HG03175 (cell line): Measurements from ENCODE around the gene CACNB4.
A peak's percentile ranks its signal among the peaks of the same experiment; 100 is the strongest.

Experiments used
- ATAC-seq: cut with Tn5 transposase; IDR thresholded peaks from one replicate; pipeline ENCODE4 v1.9.1; 2021; ENCODE audit warnings: mild to moderate bottlenecking, moderate library complexity; ENCODE audit not compliant: unreplicated experiment

The CACNB4 gene

DNA sequence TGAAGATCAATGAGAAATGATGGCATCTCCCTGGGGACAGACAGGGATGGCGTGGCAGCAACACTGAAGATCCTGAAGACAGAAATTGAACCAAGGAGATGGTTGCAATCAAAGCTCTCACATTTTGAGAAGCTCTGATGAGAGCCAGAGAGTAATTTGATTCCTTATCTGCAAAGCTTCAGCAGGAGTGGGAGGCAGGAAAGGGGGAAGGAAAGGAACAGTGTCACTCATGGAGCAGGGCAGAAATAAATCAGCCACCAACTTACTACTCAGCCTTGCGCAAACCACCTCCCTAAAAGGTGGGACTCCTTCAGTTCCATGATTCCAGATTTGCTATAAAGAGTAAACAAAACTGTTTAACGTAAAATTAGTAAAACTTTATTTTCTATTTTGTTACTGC, 119.2 kb downstream of the CACNB4 start:
- ATAC-seq = no peak

DNA sequence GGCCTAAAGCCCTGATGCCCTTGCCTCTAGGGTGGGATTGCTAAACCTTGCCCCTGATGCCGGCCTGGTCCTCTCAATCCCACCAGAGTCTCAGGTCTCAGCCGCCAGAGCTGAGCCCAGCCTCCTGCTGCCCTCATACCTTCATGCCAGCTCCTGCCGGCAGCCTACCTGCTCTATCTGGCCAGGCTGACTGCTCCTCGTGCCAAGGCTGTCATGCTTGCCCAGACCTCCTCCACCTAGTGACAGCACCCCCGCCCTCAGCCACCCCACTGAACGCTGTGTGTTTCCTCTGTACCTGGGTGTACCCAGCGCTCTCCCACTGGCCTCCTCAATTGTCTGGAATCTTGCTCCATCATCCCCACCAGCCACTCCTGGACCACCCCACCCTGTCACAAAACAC, 120.1 kb downstream of the CACNB4 start:
- no peak for ATAC-seq

DNA sequence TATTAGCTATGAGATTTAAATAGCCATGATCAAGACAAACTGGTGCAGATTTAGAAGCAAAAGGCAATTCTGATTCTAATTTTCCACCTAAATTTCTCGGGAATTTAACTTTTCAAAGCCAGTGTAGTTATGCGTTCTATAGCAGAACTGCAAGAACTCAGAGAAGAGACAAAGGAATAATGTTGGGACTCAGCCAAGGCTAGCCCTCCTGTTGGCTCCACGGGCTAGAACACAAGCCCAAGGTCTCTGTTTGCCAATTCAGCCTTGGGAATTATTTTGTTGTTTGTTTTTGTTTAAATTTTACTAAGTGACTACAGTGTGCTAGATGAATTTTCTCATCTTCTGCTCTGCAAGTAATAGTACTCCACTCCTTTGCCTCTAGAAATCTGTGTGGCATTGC, 121.2 kb downstream of the CACNB4 start:
- no peak for ATAC-seq

DNA sequence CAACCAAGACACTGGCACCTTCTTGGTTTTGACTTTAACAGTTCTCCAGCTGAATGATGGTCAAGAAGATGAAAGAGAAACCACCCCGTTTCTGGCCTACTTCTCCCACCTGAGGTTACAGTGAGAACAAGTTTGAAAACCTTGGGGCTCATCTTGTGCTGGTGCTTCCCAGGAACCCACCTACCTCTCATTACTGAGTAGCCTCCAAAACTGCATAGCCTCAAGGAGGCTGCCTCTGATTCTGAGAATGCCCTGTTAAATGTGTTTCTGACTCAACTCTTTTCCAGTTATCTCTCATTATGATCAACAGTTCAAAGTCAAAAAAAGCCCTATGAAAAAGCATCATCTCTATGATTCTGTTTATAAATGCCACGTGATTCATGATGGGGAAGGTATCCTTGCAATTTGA, 121.9 kb downstream of the CACNB4 start:
- peak; percentile 74 for ATAC-seq

DNA sequence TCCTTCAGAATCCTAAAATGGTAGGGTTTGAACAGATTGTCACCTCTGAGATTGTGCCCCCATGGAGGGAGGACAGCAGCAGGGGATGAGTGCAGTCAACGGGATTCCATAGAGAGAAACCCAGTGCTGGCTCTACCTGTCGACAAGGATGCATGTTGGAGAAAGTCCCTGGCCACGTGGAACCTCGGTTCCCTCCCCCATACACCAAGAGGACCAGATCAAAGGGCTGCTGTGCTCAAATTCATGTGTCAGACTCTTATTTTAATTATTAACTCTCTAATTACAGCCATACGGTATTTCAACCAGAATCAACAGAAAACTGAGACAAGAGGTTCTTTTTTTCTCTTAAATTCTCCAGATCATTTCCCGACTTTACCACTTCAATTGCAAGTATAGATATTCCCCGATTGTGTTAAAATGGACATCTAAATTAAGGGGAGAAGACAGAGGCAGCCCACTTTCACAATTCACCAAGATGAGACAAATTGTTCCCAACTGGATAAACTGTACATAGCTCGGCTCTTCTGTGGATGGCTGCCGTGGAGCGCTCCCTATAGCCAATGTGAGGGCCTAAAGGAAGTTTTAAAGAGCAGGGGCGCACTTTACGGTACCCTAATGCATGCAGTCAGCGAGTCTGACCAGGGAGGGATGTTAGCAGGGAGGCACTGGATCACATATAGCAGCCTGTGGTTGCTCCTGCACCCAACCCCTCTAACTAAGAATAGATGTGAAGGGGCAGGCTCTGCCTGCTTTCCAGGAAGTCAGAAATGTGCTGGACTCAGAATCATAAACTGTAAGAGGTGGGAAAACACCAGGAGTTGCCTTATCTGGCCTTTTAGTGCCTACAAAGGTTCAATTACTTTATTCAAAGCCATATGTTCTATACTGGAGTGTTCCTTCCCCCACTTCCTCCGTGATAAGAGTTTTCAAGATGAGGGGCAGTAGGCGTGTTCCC, 123.1 kb downstream of the CACNB4 start:
- no peak for ATAC-seq

DNA sequence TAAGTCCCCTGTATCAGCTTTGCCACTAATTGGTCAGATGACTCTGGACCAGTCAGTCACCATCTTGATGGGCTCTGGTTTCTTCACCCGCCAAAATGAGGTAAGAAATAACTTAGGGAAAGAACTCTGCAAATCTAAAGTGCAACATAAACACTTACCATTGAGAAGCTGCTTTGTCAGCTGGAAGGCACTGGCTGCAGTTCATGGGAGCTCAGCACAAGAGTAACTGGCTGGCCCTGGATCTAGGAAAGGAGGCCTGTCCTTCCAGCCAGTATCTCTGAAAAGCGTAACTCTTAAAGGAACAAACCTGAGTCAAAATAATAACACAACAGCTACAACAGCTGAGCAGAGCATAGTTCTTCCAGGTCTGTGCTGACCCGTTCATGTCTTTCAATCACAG, 123.9 kb downstream of the CACNB4 start:
- ATAC-seq = no peak

DNA sequence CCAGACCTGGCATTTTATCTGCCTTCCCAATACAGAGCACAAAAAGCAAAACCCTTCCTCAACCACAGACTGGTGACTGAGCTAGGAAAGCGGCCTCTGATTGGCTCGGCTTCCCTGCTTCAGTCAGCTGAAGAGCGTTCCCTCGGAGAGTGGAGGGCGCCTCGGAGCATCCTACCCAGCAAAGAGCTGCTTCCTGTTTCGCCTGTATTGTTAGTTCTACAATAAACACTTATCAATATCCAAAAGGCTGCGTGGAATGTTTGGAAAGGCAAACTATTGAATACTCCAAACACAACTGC, 125.0 kb downstream of the CACNB4 start:
- ATAC-seq = no peak

DNA sequence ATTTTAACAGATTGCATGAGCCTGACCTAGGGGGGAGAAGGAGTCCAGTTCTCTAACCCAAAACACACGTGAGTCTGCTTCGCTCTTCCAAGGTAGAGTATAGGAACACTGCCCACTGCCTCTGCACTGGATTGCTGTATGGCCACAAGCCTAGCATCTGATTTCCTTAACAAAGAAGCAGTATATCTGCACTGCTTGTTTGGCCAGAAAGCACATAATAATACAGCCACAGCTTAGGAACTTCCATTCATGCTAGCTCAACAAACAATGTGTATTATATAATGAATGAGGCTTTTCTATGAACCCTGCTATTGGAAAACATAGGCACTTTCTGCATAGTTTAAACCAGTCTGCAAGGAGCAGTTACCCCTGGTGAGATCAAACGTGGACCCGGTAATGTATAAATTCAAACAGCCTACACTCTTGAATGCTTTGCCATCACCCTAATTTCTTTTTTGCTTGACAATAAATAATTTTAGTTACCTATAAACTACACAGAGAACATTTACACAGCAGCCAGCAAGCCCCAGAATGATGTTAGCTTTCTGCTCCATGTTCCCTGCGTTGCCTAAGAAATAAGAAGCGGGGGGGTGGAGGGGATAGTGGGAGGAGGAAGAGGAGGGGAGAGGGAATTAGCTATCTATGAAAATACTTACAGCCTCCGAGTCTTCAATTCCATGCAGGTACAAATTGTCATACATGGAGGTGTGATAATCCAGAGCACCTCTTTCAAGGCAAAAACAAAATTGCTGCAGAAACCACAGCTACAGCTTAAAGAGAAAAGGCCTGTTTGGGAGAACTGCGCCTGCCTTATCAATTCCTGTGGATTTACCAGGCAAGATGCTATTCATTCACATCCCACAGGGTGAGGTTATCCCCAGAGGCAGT, 125.6 kb downstream of the CACNB4 start:
- ATAC-seq = no peak

DNA sequence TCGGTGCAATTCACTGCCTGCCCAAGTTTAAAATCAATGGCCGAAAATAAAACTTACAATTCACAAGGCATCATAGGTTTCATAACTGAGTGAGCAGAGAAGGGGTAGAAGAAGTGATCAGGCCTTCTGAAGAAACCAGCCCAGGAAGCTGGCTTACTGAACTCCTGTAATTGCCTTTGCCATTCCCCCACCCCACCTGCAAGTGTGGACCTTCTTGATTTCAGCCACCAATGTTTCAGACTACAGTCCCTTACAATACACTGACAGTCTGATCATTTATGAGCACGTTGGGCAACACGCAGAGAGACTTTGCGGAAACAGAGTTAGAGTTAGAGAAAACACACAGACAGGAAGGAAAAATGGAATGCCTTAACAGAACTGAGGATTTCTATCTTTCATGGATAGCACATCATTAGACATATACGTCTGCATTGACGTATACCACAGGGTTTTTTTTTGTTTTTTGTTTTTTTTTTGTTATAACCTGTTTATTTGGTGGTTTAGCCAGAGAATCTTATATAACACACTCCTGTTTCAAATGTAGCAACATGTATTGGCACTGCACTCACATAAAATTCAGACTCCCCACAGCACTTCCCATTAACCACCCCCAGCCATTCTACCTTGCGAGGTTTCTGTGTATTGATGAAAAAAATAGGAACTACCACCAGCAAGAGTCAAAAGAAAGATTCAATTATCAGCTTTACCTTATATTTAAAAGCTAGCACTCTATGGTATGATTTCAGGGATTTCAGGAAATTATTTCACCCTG, 126.4 kb downstream of the CACNB4 start:
- ATAC-seq = no peak

DNA sequence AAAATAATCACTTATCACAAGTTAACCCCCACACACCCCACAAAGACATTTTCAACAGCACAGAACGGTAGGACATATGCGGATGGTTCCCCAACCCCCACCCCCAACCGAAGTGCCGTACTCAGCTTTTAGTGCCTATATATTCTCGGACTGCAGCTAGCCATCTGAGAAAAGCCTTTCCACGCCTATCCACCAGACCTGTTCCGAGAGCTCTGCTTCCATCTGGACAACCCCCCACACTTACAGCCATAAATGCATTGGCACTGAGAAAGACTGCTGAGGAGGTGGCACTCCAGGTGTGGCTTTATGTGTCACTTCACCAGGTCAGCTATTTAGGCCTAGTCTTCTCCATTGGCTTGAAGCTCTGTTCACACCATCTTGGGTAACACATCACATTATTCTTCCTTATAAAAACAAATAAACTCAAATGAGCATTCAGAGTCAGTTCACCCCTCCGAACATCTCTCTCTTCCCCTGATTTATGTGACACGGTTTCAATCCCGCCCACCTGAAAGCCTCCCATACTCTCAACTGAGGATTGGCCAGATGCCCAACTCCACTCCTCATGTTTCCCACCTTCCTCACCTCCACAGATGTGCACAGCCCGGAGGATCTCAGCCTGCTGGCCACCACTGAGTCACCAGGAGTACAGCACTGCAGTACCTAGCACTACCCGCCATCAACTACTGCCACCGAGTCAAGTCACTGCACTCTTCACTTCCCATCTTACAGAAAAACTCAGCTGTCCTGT, 127.4 kb downstream of the CACNB4 start:
- ATAC-seq = no peak

DNA sequence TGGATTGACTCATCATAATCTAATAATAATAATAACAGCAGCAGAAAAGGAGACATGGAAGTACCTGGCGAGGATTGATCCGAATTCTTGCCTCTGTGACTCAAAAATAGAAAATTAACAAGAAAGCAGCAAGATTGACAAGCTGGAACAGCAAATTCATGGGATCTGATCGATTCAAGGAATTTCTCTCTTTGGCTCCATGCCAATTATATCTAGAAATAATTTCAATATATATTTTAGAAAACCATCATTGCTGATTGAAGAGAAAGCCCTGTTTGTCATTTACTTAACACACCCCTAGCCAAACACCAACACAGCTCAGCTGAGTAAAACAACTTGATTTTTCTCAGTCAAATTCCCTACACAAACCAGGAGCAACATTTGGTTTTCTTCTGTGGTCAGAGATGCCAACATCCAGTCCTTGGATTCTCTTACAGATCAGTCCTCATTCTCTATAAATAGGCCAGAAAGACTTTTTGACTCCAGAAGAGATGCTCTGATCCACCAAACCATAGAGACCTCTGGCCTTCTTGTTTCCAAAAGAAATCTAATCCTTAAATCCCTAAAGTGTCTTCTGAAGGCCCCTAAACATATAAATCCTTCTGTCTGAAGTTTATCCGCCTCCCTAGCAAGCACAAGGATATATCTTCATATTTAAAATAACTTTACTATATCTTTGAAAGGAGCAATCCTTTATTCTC, 129.9 kb downstream of the CACNB4 start:
- ATAC-seq = no peak

DNA sequence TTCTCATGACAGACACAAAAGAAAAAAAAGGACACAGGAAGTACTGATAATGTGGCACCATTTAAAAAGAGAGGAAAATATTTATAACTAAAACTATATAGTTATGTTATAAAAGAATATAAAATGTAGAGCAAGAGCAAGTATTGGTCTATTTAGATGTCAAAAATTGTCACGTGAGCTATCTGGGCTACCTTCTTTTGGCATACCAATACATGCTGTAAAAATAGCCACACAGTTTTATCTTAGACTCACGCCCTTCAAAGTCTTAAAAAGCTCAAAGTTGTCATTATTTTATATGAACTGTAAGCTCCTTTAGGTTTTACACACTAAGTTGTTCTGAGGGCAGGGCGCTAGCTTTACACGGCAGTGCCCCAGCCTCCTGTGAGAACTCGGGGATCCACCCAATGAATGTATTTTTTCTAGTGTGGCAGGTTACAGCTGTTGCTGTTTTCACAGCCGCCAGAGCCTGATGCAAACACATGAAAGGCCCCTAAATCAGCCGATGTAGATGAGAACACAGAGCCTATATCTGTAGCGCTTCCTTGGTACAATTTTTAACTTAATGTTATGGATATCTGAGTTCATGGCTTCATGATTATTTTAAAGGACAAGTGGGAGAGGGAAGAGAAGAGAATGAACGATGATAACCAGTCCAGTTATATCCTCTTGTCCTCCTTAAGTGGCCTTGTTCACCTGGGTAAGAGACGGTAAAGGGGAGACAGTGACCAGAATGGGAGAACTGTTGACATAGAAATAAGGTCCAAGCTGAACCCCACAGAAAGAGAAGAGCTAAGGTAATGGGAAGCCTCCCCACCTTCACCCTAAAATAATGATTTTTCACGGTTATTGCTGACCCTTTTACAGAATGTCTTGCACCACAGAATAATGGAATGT, 130.8 kb downstream of the CACNB4 start:
- no peak for ATAC-seq

DNA sequence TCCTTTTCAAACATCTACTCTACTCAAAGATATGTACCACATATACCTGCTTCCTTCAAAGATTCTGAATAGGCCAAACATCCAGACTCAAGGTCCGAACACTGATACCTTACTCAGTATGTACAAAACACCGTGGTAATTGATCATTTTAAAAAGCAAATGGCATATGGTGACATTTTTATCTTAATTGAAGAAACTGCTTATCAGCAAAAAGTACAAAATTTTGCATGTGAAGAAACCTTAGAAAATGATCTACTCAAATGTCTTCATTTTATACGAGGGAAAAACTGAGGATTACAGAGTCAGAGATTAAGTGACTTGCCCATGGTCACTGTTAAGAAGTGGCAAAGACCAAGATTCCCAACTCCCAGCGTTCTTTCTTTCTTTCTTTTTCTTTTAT, 133.0 kb downstream of the CACNB4 start:
- ATAC-seq = no peak

DNA sequence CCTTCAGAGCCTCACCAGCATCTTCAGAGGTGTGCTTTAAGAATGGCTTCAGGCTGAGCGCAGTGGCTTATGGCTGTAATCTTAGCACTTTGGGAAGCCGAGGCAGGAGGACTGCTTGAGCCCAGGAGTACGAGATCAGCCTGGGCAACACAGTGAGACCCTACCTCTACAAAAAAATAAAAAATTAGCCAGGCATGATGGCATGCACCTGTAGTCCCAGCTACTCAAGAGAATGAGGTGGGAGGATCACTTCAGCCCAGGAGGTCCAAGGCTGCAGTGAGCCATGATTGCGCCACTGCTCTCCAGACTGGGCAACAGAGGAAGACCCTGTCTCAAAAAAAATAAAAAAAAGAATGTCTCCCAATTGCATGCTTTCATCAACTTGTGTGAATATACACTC, 137.3 kb downstream of the CACNB4 start:
- ATAC-seq = no peak

DNA sequence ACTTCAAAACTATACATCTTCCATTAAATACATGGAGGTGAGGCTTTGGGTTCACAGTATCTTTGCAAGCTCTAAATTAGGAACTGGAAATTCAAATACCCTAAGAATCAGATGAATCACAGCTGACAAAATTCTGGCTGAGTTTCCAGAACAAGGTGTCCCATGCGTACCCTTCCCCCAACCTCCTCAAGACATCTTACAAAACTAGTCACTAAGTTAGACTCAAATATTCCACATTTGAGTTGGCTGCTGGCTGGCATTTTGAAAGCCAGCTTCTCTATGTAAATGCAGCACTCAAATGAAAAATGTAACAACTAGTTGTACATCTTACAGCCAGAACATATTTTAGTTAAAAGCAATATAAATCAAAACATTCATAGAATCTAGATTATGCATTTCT, 139.6 kb downstream of the CACNB4 start:
- no peak for ATAC-seq

DNA sequence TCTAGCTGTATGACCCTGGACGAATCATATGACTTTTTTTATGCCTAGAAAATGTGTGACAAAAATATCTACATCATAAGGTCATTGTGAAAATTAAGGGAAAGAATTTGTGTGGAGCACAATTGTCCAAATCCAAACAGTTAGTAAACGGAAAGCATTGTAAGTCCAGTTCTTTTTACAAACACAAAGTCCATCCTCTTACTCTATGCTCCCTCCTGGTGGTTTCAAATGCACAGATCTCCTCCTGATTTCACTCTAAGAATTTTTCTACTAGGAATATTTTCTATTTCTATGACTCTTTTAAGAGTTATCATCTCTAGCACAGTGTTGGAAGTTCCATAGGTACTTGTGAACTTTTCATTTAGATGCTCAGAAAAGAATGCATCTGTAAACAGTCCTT, 145.4 kb downstream of the CACNB4 start:
- no peak for ATAC-seq

DNA sequence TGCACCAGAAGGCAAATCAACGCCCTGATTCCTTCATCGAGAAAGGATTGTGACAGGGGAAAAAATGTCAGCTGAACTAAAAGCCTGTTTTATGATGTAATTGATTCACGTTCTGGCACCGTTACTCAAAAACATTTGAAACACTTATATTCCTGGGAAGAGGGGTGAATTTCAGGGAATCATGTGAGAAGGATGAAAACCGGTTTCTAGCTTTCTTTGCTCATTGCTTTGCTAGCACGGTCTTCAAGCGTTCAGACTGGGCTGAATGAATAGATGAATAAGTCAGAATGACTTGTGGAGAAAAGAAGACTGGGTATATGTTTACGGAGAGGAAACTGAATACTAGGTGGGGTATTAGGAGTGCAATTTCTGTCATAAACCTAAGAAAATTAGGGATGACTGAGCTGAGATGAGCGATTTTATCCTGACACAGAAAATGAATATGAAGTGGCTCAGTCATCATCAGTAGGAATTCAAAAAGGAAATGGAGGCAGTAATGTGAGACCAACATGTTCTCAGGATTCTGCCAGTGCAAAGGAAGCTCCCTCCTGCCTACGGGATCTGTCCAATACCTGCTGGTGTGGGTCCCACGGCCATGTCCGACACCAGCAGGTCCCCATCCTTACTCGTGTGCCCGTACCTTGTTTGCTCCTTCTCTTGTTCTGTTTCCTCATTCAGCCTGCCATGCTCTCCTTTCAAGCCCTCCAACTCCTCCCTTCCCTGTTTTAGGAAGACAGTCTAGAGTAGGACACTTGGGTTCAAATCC, 146.0 kb downstream of the CACNB4 start:
- ATAC-seq = no peak

DNA sequence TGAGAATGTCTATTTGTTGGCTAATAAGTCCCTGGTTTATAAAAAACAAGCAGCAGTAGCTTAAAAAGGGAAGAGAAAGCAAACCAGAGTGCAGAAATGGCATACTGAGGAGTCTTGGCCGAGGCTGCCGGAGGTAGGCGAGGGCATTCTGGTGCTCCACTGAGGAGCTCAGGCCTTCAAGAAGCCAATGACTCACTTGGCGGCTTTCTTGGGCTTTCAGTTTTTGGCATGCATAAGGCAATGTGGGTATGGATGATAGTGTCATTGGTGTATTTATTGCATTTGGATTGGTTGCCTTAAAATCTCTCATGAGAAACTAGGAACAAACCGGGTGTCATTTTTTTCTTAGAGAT, 151.1 kb downstream of the CACNB4 start:
- peak; percentile 41 for ATAC-seq
